GM19467 (cell line): ENCODE results near the gene HTT.
"Not testable (repeated sequence)": the region's sequence is repeated elsewhere in the genome, so short reads cannot be mapped to it uniquely, and the experiment has no call there.

Experiments
- ATAC-seq: cut with Tn5 transposase; IDR thresholded peaks from one replicate; pipeline ENCODE4 v1.9.1; 2021; ENCODE audit warnings: mild to moderate bottlenecking, moderate library complexity; ENCODE audit not compliant: unreplicated experiment

Gene HTT

GRCh38 chr4:3116955-3117354 lies 42.5 kb downstream of the HTT start:
- ATAC-seq = no peak

DNA sequence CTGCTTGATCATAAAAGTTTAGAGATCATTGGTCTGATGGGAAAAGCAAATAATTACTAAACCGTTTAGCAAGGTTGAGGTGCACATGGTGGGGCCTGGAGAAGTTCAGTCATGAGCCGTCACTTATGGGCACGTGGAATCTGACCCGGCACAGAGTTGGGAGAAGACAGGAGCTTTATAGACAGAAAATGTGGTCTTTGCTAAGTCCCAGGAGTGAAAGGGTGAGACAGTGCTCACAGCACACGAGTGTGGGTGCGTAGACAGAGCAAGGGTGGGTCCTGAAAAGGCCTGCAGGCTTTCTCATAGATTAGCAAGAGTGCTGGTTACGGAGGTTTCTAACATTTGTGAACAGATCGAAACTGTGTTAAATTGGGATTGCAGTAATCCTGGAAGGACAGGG lies 43.8 kb downstream of the HTT start:
- ATAC-seq = no peak

- ATAC-seq = no peak
Observed at GRCh38 chr4:3119464-3119863, 45.0 kb downstream of the HTT start.

GRCh38 chr4:3121110-3121509 lies 46.6 kb downstream of the HTT start:
- ATAC-seq = no peak

DNA sequence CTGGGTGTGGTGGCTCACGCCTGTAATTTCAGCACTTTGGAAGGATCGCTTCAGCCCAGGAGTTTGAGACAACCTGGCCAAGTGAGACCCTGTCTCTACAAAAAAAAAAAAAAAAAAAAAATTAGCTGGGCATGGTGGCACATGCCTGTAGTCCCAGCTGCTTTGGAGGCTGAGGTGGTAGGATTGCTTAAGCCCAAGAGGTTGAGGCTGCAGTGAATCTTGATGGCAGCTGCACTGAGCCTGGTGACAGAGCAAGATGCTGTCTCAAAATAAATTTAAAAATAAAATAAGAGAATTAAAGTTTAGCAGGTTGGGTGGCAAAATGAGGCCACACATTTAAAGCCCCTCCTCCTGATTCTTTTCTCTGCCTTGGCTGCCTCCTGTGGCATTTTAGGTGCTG lies 47.1 kb downstream of the HTT start:
- no peak for ATAC-seq

GRCh38 chr4:3122081-3122563 lies 47.6 kb downstream of the HTT start:
- no peak for ATAC-seq

DNA sequence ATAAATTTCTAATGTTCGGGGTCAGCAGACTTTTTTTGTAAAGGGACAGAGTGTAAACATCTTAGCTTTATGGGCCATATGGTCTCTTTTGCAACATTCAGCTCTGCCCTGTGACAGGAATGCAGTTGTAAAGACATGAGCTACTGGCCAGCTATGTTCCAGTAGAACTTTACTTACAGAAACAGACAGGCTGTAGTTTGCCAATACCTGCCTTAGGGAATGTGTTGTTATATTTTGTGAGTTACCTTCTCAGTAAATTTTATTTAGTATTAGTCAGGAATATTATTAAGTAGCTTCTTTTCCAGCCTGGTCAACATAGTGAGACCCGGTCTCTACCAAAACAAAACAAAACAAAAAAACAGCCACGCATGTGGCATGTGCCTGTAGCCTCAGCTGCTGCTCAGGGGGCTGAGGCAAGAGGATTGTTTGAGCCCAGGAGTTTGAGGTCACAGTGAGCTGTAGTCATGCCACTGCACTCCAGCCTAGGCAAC lies 48.7 kb downstream of the HTT start:
- ATAC-seq = no peak

DNA sequence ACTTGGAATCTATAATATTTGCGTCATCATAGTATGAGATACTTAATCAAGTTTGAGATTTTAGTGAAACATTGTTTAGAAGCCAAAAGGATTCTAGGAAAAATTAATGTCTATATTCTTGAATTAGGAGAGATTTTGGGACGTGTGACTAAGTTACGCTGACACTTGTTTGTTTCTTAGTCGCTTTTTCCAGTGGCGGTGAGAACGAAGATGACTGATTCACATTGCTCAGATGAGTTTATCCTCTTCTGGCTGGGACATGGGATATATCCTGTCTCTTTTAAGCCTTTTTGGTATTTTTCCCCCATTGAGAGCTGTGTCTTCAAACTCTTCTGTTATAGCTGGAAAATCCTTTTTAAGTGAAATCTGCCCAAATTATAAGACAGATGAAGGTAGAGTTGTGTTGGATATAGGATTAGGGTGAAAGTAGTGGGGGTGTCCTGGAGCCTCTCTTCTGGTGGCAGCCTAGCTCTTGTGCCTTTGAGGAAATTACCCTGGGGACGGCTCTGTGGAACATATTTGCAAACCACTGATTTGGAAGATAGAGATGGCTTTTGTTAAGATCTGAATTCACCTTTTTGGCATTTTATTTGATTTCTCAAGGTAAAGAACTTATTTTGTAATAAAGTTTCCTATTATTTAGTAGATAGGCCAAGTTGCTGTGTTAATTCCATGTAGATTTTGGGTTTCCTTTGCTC lies 49.7 kb downstream of the HTT start:
- no peak for ATAC-seq

DNA sequence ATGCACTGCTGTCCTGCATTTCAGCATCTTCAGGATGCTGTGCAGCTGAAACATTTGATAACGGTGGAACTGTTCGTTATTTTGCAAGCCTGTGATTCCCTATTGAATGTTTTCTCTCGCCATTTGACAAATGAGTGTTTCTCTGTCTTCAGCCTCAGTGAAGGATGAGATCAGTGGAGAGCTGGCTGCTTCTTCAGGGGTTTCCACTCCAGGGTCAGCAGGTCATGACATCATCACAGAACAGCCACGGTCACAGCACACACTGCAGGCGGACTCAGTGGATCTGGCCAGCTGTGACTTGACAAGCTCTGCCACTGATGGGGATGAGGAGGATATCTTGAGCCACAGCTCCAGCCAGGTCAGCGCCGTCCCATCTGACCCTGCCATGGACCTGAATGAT lies 52.6 kb downstream of the HTT start:
- ATAC-seq = no peak

- ATAC-seq = no peak
Observed at GRCh38 chr4:3128058-3128457, 53.6 kb downstream of the HTT start.

DNA sequence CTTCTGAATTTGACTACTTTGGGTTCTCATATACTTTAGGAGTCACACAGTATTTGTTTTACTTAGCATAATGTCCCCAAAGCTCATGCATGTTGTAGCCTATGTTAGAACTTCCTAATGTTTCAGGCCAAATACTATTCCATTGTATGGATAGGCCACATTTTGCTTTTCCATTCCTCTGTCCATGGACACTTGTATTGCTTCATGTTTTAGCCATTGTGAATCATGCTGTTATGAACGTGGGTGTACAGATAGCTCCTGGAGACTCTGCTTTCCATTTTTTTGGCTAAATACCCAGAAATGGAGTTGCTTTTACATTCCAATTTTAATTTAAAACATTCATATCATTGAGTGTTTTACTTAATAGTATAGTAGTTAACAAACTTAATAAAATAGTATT lies 54.5 kb downstream of the HTT start:
- ATAC-seq = no peak

GRCh38 chr4:3130201-3130600 lies 55.7 kb downstream of the HTT start:
- no peak for ATAC-seq

- no peak for ATAC-seq
Observed at GRCh38 chr4:3130826-3131225, 56.3 kb downstream of the HTT start.

- no peak for ATAC-seq
Observed at GRCh38 chr4:3134201-3134600, 59.7 kb downstream of the HTT start.

DNA sequence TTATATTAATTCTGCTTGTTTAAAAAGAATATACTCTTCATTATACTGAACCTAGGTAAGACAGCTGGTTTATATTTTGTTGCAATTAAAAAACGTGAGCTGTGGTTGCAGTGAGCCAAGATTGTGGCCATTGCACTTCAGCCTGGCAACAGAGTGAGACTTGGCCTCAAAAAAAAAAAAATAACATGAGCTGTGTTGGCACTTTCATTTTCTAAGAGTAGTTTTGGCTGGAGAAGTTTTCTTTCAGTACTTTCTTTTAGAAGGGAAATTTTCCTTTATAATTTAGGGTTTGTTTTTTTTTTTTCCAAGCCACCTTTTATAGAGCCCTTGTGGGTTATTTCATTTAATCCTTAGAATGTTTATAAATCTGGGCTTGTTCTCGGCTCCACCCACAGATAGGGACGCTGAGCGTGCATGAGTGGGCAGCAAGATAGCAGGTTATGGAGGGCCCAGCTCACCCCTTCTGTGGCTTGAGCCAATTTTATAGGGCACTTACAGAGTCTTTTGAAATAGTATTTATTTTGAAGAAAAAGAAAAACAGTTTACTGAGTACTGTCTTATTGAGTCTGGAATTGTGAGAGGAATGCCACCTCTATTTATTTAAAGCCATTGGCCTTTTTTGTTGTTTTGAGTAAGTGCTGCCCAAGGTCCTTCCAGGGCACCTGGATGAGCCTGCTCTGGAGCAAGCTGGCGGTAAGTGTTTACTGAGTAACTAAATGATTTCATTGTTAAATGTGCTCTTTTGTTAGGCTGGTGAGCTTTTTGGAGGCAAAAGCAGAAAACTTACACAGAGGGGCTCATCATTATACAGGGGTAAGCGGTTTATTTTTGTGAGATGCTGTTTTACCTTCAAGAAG lies 60.9 kb downstream of the HTT start:
- ATAC-seq = no peak

DNA sequence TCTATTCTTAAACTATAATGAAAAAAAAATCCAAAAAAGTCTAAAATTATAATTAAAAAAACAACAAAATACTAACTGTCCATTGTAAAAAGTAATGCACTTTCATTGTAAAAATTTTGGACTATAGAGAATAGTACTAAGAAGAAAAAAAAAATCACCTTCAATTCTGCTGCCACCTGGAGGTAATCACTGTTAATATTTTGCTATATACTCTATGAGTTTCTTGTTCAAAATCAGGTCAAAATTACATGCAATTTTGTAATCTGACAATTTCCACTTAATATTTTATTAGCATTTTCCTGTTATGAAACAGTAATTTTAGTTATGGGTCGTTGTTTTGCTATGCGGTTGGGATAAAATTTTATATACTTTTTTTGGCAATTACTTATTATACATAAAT lies 62.0 kb downstream of the HTT start:
- ATAC-seq = no peak

DNA sequence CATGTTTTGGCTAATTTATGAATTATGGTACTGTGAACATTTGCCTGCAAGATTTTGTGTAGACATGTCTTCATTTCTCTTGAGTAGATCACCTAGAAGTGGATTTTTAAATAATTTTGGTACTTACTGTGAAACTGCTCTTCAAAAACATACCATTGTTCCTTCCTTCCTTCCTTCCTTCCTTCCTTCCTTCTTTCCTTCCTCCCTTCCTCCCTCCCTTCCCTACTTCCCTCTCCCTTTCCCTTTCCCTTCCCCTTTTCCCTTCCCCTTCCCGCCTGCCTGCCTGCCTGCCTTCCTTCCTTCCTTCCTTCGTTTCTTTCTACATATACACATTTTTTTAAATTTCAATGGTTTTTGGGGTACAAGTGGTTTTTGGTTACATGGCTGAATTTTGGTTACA lies 63.4 kb downstream of the HTT start:
- ATAC-seq = no peak

GRCh38 chr4:3145234-3145924 lies 70.9 kb downstream of the HTT start:
- ATAC-seq = no peak

- ATAC-seq = no peak
Observed at GRCh38 chr4:3148926-3149325, 74.4 kb downstream of the HTT start.

DNA sequence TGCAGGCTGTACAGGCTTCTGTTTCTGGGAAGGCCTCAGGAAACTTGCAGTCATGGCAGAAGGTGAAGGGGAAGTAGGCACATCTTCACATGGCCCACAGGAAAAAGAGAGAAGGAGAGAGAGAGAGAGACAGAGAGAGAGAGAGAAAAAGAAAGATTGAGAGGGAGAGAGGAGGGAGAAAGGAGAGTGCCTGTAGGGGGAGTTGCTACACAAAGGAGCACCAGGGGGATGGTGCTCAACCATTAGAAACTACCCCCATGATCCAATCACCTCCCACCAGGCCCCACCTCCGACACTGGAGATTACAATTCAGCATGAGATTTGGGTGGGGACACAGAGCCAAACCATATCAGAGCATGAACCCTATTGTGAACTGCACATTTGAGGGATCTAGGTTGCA lies 76.8 kb downstream of the HTT start:
- ATAC-seq = not testable (repeated sequence)

DNA sequence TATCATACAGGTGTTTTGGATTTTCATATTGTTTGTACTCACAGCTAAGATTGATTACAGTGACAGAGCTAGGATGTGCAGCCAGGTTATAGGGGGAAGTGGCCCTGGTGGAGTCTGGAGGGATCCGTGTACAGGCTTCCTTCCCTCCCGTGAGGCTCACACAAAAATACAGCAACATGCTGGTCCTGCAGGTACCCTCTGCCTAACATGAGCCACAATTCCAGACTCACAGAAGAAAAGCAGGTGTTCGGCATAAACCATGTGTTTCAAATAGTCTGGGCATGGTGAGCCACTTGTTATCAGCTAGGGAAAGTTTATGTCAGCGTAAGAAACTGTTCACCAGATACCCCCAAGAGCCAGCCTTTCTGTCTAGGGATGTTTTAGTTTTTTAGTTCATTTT lies 82.9 kb downstream of the HTT start:
- ATAC-seq = no peak

GRCh38 chr4:3158841-3159240 lies 84.4 kb downstream of the HTT start:
- ATAC-seq = no peak
